ENCODE measurements around the gene EXTL2. TPM values are rescaled to one million over a fixed set of nuclear protein-coding genes. Genes with fewer than 3 reads are reported as not detected.

EXTL2 gene
- total RNA-seq, 1 experiment from 2014 or later, result 24.1 TPM

GRCh38 chr1:100942304-100943046, 47.8 kb upstream of the EXTL2 start:
- BruUV-seq (replicated peaks), result no TSS peak
- H3K4me3 ChIP-seq (ENCODE audit: low read depth, low read length, poor library complexity, severe bottlenecking), result no peak overlapping the region
- CTCF ChIA-PET, result no interaction called here
- POLR2A ChIA-PET (ENCODE audit: low non-redundant PET), result no interaction called here
- TF ChIP-seq EZH2 (IDR thresholded peaks at IDR 0.05; ENCODE audit: borderline replicate concordance, low read depth, low read length, poor library complexity, severe bottlenecking), result no peak
- TF ChIP-seq, protein P1, sequence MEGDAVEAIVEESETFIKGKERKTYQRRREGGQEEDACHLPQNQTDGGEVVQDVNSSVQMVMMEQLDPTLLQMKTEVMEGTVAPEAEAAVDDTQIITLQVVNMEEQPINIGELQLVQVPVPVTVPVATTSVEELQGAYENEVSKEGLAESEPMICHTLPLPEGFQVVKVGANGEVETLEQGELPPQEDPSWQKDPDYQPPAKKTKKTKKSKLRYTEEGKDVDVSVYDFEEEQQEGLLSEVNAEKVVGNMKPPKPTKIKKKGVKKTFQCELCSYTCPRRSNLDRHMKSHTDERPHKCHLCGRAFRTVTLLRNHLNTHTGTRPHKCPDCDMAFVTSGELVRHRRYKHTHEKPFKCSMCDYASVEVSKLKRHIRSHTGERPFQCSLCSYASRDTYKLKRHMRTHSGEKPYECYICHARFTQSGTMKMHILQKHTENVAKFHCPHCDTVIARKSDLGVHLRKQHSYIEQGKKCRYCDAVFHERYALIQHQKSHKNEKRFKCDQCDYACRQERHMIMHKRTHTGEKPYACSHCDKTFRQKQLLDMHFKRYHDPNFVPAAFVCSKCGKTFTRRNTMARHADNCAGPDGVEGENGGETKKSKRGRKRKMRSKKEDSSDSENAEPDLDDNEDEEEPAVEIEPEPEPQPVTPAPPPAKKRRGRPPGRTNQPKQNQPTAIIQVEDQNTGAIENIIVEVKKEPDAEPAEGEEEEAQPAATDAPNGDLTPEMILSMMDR (conservative IDR thresholded peaks at IDR 0.05; ENCODE audit: low read depth, low read length), result no peak
- H3K27ac ChIP-seq (ENCODE audit: low read depth, low read length, poor library complexity, severe bottlenecking), result no peak overlapping the region
- DNase-seq (ENCODE audit: low spot score), result no peak
- intact Hi-C loops (cut with micrococcal nuclease; ENCODE audit: unreplicated experiment), result no loop called here
- H3K9me3 ChIP-seq (ENCODE audit: low read depth, low read length, poor library complexity, severe bottlenecking), result no peaks in the 10 kb centered on the region
- H3K4me1 ChIP-seq (ENCODE audit: insufficient read depth, low read length, poor library complexity, severe bottlenecking), result no peaks in the 10 kb centered on the region
- H3K36me3 ChIP-seq (ENCODE audit: insufficient read depth, low read length, poor library complexity, severe bottlenecking), result peaks cover 7% of the 10 kb centered on the region
- no peaks in the 10 kb centered on the region for H3K27me3 ChIP-seq (replicated peaks; ENCODE audit: insufficient read depth, low read depth, low read length, poor library complexity)

GRCh38 chr1:100941580-100942216, 47.1 kb upstream of the EXTL2 start:
- intact Hi-C loops (cut with micrococcal nuclease; ENCODE audit: unreplicated experiment), result no loop called here
- Histone ChIP-seq H3K36me3 (ENCODE audit: insufficient read depth, low read length, poor library complexity, severe bottlenecking) (peaks cover 13% of the 10 kb centered on the region), H3K4me3 (ENCODE audit: low read depth, low read length, poor library complexity, severe bottlenecking) (no peak overlapping the region), H3K27me3 (replicated peaks; ENCODE audit: insufficient read depth, low read depth, low read length, poor library complexity) (no peaks in the 10 kb centered on the region), H3K9me3 (ENCODE audit: low read depth, low read length, poor library complexity, severe bottlenecking) (no peaks in the 10 kb centered on the region), H3K27ac (ENCODE audit: low read depth, low read length, poor library complexity, severe bottlenecking) (no peak overlapping the region), H3K4me1 (ENCODE audit: insufficient read depth, low read length, poor library complexity, severe bottlenecking) (no peaks in the 10 kb centered on the region)
- CTCF ChIA-PET, result no interaction called here
- TF ChIP-seq EZH2 (IDR thresholded peaks at IDR 0.05; ENCODE audit: borderline replicate concordance, low read depth, low read length, poor library complexity, severe bottlenecking), result no peak
- TF ChIP-seq, protein P1 (conservative IDR thresholded peaks at IDR 0.05; ENCODE audit: low read depth, low read length), result no peak
- DNase-seq (ENCODE audit: low spot score), result no peak
- no TSS peak for BruUV-seq (replicated peaks)
- POLR2A ChIA-PET (ENCODE audit: low non-redundant PET), result no interaction called here

- Histone ChIP-seq H3K36me3 (ENCODE audit: insufficient read depth, low read length, poor library complexity, severe bottlenecking) (peaks cover 13% of the 10 kb centered on the region), H3K4me1 (ENCODE audit: insufficient read depth, low read length, poor library complexity, severe bottlenecking) (no peaks in the 10 kb centered on the region), H3K9me3 (ENCODE audit: low read depth, low read length, poor library complexity, severe bottlenecking) (no peaks in the 10 kb centered on the region), H3K4me3 (ENCODE audit: low read depth, low read length, poor library complexity, severe bottlenecking) (no peak overlapping the region), H3K27me3 (replicated peaks; ENCODE audit: insufficient read depth, low read depth, low read length, poor library complexity) (no peaks in the 10 kb centered on the region), H3K27ac (ENCODE audit: low read depth, low read length, poor library complexity, severe bottlenecking) (no peak overlapping the region)
- DNase-seq (ENCODE audit: low spot score), result no peak
- ChIA-PET CTCF (no interaction called here), POLR2A (ENCODE audit: low non-redundant PET) (no interaction called here)
- BruUV-seq (replicated peaks), result no TSS peak
- TF ChIP-seq EZH2 (IDR thresholded peaks at IDR 0.05; ENCODE audit: borderline replicate concordance, low read depth, low read length, poor library complexity, severe bottlenecking), result no peak
- TF ChIP-seq, protein P1 (conservative IDR thresholded peaks at IDR 0.05; ENCODE audit: low read depth, low read length), result no peak
- intact Hi-C loops (cut with micrococcal nuclease; ENCODE audit: unreplicated experiment), result no loop called here
Measured at GRCh38 chr1:100941098-100941527, 46.5 kb upstream of the EXTL2 start.

Measured in A673 (cell line).